Kidney (tissue), 14 donors: ENCODE measurements around the gene IGFBP5. TPM values are rescaled to one million over a fixed set of nuclear protein-coding genes. Genes with fewer than 3 reads are reported as not detected.

Experiments
- DNase-seq, 5 donors: peaks; one replicate each; pipeline ENCODE4 v3.0.0-alpha.2; 2013 to 2020
- FAIRE-seq: peaks from 2 replicates; lab custom pipeline; 2012; peaks lifted over from hg19 to GRCh38; lab: Jason Lieb, UNC
- H3K27ac ChIP-seq, 2 donors: one replicate each; pipeline ENCODE4 v1.7.0; 2013; ENCODE audit warnings: low read depth in 2 of 2, low read length in 2 of 2, inconsistent platforms in 1 of 2
- H3K27me3 ChIP-seq: one replicate; pipeline ENCODE4 v1.7.1; 2013; ENCODE audit warnings: low read length, inconsistent platforms; ENCODE audit not compliant: control insufficient read depth, insufficient read depth
- H3K36me3 ChIP-seq, 3 donors: one replicate each; pipeline versions ENCODE4 v1.7.0 to v1.7.1; 2013; ENCODE audit warnings: low read length in 3 of 3, control low read depth in 1 of 3, inconsistent platforms in 1 of 3; ENCODE audit not compliant: insufficient read depth in 3 of 3, control insufficient read depth in 2 of 3
- H3K4me1 ChIP-seq, 3 donors: one replicate each; pipeline versions ENCODE4 v1.7.0 to v1.7.1; 2013; ENCODE audit warnings: low read length in 3 of 3, inconsistent platforms in 1 of 3, low read depth in 1 of 3; ENCODE audit not compliant: control insufficient read depth in 2 of 3, insufficient read depth in 2 of 3
- H3K4me3 ChIP-seq, 3 donors: one replicate each; pipeline versions ENCODE4 v1.7.0 to v1.8.1; 2013; ENCODE audit warnings: low read length in 3 of 3, control low read depth in 1 of 3, inconsistent platforms in 1 of 3
- H3K9ac ChIP-seq, 3 donors: one replicate each; pipeline versions ENCODE4 v1.7.0 to v1.7.1; 2013; ENCODE audit warnings: low read length in 3 of 3, control low read depth in 1 of 3, inconsistent platforms in 1 of 3
- H3K9me3 ChIP-seq, 3 donors: one replicate each; pipeline versions ENCODE4 v1.7.0 to v1.7.1; 2013; ENCODE audit warnings: low read length in 3 of 3, control low read depth in 1 of 3, inconsistent platforms in 1 of 3; ENCODE audit not compliant: control insufficient read depth in 2 of 3, insufficient read depth in 1 of 3
- CTCF ChIP-seq: IDR thresholded peaks from 3 replicates; pipeline ENCODE4 v1.5.1; 2012; ENCODE audit warnings: mild to moderate bottlenecking, moderate library complexity, borderline replicate concordance; ENCODE audit not compliant: insufficient read depth; ENCODE audit errors: extremely low read depth
- intact Hi-C: fragments of 100-400 bp; cut with DNase I; formaldehyde crosslinking; loops from one replicate; pipeline ENCODE4 v1.11.1; 2022
- polyA plus RNA-seq: library from polyadenylated mRNA; stranded (reverse); fragments of 350-450 nt; fragmentation: Illumina TruSeq; extraction: RNeasy Lipid Tissue Mini Kit (QIAGEN cat#74804); gene quantifications from one replicate; pipeline ENCODE4 v1.2.3, GENCODE V29; 2014; ENCODE audit warnings: low read depth, low replicate concordance; ENCODE audit not compliant: insufficient read depth
- total RNA-seq: library from RNA; stranded (reverse); fragmentation: NEBNext Ultra II Directional; extraction: Animal tissue kit (Norgen Biotek cat#: 25700); gene quantifications from one replicate; pipeline ENCODE4 v1.2.1, GENCODE V29; 2021
- donor health status: control.
- donor health status: control.
- donor health status: control.
- donor health status: control.
- donor health status: control.
- donor health status: DM: yes; HTN: yes; CAD: no.
- donor health status: Normal renal cell carcinoma (clear cell type).

Gene IGFBP5
- total and polyA plus RNA-seq, 2 donors from 2014 or later: 362 to 572 TPM

DNA sequence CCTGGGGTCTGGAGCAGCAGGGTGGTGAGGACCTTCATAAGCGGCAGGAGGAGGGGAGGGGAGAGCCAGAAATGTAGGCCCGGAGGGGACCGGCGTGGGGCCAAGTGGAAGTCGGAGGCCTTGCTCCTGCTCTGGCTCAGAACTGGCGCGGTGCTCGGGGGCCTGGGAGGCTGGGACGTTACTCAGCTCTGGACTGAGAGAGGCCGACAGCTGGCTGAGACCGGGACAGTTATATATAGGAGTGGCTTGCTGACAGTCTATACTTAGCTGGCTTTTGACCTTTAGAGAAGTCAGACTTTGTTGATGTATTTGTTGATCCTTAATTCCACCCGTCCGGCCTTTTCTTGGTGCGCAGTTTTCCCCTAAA lies 15.7 kb downstream of the IGFBP5 start:
- no peaks in the 10 kb centered on the region for H3K9me3 ChIP-seq
- H3K4me1 ChIP-seq: peaks cover 0 to 8% (median 5%) of the 10 kb centered on the region in 3 donors
- H3K27ac ChIP-seq: no peak overlapping the region
- no peak for TF ChIP-seq CTCF
- H3K36me3 ChIP-seq: peaks cover 0 to 15% (median 5%) of the 10 kb centered on the region in 3 donors
- no peaks in the 10 kb centered on the region for H3K27me3 ChIP-seq
- intact Hi-C loops: loop anchor here (5.0 kb wide), 1 partner anchor 1033 kb away; no protein-coding TSS in a partner anchor
- FAIRE-seq (no peak), DNase-seq (no peak)
- no peak overlapping the region for H3K9ac ChIP-seq
- H3K4me3 ChIP-seq: no peak overlapping the region

- Histone ChIP-seq H3K9me3 (no peaks in the 10 kb centered on the region), H3K27ac (no peak overlapping the region), H3K4me3 (no peak overlapping the region), H3K4me1 (peaks cover 0 to 8% (median 5%) of the 10 kb centered on the region in 3 donors), H3K27me3 (no peaks in the 10 kb centered on the region), H3K36me3 (peaks cover 0 to 15% (median 5%) of the 10 kb centered on the region in 3 donors), H3K9ac (no peak overlapping the region)
- DNase-seq (no peak), FAIRE-seq (no peak)
- no peak for TF ChIP-seq CTCF
- intact Hi-C loops: no loop called here
Measured at GRCh38 chr2:216678813-216679657, 16.3 kb downstream of the IGFBP5 start.

- no peak for TF ChIP-seq CTCF
- no peaks in the 10 kb centered on the region for H3K9me3 ChIP-seq
- H3K36me3 ChIP-seq: peaks cover 0 to 18% (median 5%) of the 10 kb centered on the region in 3 donors
- intact Hi-C loops: no loop called here
- H3K27ac ChIP-seq: no peak overlapping the region
- H3K9ac ChIP-seq: no peak overlapping the region
- H3K4me1 ChIP-seq: peaks cover 0 to 8% (median 5%) of the 10 kb centered on the region in 3 donors
- no peak overlapping the region for H3K4me3 ChIP-seq
- DNase-seq: no peak
- no peaks in the 10 kb centered on the region for H3K27me3 ChIP-seq
- no peak for FAIRE-seq
Measured at GRCh38 chr2:216678098-216678465, 17.3 kb downstream of the IGFBP5 start.
